ENCODE results near the gene CA10. TPM values are rescaled to one million over a fixed set of nuclear protein-coding genes. Genes with fewer than 3 reads are reported as not detected.

Gene CA10
- total and polyA plus RNA-seq, 9 of the 15 experiments (the other 6 are each of a cell fraction or from before 2014, with no cell fraction given) = not detected

DNA sequence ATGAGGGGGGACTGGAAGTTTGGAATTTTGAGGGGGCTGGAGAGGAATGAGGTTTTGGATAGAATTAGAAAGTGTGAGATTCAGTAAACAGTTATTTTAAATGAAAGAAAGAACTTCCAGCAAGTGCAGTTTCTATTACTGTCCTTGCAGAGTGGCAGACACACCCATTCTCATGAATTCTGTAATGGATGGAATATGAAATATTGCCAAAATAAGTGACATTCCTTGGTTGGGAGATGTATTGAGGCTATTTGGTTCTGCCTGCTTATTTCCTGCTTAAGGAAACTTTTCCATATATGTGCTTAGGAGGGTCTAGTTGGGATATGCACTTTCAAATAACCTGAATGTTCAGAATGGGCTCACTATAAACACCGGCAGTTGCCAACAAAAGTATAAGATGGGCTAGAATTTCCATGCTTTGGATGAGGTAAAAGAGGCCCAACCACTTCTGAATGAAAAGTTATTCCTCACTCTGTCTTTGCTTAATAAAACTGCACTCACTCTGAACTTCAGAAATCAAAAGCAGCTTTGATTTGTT, 434.4 kb downstream of the CA10 start:
- Histone ChIP-seq H3K4me2 (ENCODE audit: insufficient read depth, low read length) (no peak overlapping the region), H3K9me3 (replicated peaks; ENCODE audit: control insufficient read depth, insufficient read depth, low read depth, low read length) (no peaks in the 10 kb centered on the region), H3K79me2 (ENCODE audit: control insufficient read depth, insufficient read depth, low read length) (no peaks in the 10 kb centered on the region), H3K36me3 (ENCODE audit: control insufficient read depth, insufficient read depth, low read length) (no peaks in the 10 kb centered on the region), H3K4me1 (replicated peaks in 1 of 2; ENCODE audit: control insufficient read depth in 2 of 2, insufficient read depth in 2 of 2, low read length in 2 of 2) (no peaks in the 10 kb centered on the region), H3K9ac (ENCODE audit: insufficient read depth in 1 of 2, low read depth in 2 of 2, low read length in 2 of 2) (no peak overlapping the region), H3K27ac (ENCODE audit: extremely low read depth, low read depth, low read length) (no peak overlapping the region), H3K27me3 (ENCODE audit: control insufficient read depth in 2 of 2, insufficient read depth in 2 of 2, low read length in 2 of 2) (no peaks in the 10 kb centered on the region), H3K9me1 (ENCODE audit: control insufficient read depth, insufficient read depth, low read length) (no peaks in the 10 kb centered on the region), H3K4me3 (no peak overlapping the region), H4K20me1 (replicated peaks; ENCODE audit: control insufficient read depth, insufficient read depth, low read length) (no peaks in the 10 kb centered on the region), H2AFZ (ENCODE audit: low read depth, low read length) (no peak overlapping the region)
- DNase-seq (ENCODE audit: extremely low read depth in 1 of 4, low spot score in 3 of 4) (no peak), ATAC-seq (no peak), FAIRE-seq (no peak)
- intact Hi-C loops (cut with micrococcal nuclease) = no loop called here
- 0% methylated on average over 1 of the region's 1 CpG for whole genome bisulfite sequencing (ENCODE audit: insufficient coverage, low coverage, missing lambda C conversion rate)
- in situ Hi-C loops (cut with MboI) = no loop called here
- ChIA-PET POLR2A (interaction anchor here (0.7 kb wide), 1 partner anchor 830 kb away, joined by 3 read pairs; no protein-coding TSS in a partner anchor), CTCF (ENCODE audit: low intra/inter-chr PET ratio) (no interaction called here)
- no TSS peak for BruUV-seq (replicated peaks)
- no peak for TF ChIP-seq RBM17 (IDR thresholded peaks at IDR 0.05; ENCODE audit: borderline replicate concordance, low read depth, low read length)
- TF ChIP-seq, protein P1, sequence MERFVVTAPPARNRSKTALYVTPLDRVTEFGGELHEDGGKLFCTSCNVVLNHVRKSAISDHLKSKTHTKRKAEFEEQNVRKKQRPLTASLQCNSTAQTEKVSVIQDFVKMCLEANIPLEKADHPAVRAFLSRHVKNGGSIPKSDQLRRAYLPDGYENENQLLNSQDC (CRISPR knock-in tag; IDR thresholded peaks at IDR 0.05) = no peak
- no peak for TF ChIP-seq ZNF41 (CRISPR knock-in tag; conservative IDR thresholded peaks at IDR 0.05)
- TF ChIP-seq ZNF766 (CRISPR knock-in tag; conservative IDR thresholded peaks at IDR 0.05) = no peak
- TF ChIP-seq, protein P2, sequence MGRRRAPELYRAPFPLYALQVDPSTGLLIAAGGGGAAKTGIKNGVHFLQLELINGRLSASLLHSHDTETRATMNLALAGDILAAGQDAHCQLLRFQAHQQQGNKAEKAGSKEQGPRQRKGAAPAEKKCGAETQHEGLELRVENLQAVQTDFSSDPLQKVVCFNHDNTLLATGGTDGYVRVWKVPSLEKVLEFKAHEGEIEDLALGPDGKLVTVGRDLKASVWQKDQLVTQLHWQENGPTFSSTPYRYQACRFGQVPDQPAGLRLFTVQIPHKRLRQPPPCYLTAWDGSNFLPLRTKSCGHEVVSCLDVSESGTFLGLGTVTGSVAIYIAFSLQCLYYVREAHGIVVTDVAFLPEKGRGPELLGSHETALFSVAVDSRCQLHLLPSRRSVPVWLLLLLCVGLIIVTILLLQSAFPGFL (CRISPR knock-in tag; IDR thresholded peaks at IDR 0.05) = no peak
- no peak for TF ChIP-seq CHCHD3 (CRISPR knock-in tag; IDR thresholded peaks at IDR 0.05)
- TF ChIP-seq TAF1 (IDR thresholded peaks at IDR 0.05; ENCODE audit: control insufficient read depth, extremely low read depth, insufficient read depth, low read length, severe bottlenecking) = no peak
- TF ChIP-seq, protein P3, sequence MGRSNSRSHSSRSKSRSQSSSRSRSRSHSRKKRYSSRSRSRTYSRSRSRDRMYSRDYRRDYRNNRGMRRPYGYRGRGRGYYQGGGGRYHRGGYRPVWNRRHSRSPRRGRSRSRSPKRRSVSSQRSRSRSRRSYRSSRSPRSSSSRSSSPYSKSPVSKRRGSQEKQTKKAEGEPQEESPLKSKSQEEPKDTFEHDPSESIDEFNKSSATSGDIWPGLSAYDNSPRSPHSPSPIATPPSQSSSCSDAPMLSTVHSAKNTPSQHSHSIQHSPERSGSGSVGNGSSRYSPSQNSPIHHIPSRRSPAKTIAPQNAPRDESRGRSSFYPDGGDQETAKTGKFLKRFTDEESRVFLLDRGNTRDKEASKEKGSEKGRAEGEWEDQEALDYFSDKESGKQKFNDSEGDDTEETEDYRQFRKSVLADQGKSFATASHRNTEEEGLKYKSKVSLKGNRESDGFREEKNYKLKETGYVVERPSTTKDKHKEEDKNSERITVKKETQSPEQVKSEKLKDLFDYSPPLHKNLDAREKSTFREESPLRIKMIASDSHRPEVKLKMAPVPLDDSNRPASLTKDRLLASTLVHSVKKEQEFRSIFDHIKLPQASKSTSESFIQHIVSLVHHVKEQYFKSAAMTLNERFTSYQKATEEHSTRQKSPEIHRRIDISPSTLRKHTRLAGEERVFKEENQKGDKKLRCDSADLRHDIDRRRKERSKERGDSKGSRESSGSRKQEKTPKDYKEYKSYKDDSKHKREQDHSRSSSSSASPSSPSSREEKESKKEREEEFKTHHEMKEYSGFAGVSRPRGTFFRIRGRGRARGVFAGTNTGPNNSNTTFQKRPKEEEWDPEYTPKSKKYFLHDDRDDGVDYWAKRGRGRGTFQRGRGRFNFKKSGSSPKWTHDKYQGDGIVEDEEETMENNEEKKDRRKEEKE (IDR thresholded peaks at IDR 0.05; ENCODE audit: borderline replicate concordance in 1 of 2, control insufficient read depth in 1 of 2, low read depth in 2 of 2, low read length in 1 of 2) = no peak
- TF ChIP-seq ILK (tag; IDR thresholded peaks at IDR 0.05; ENCODE audit: borderline replicate concordance, low read depth) = no peak
- no peak for TF ChIP-seq TARDBP (IDR thresholded peaks at IDR 0.05)
- no peak for TF ChIP-seq RNF2 (IDR thresholded peaks at IDR 0.05)
- TF ChIP-seq TEAD1 (CRISPR knock-in tag; IDR thresholded peaks at IDR 0.05) = no peak
- TF ChIP-seq ZNF57 (CRISPR knock-in tag; IDR thresholded peaks at IDR 0.05) = no peak
- TF ChIP-seq MEF2A (IDR thresholded peaks at IDR 0.05; ENCODE audit: control insufficient read depth, low read depth, low read length) = no peak
- TF ChIP-seq, protein P4, sequence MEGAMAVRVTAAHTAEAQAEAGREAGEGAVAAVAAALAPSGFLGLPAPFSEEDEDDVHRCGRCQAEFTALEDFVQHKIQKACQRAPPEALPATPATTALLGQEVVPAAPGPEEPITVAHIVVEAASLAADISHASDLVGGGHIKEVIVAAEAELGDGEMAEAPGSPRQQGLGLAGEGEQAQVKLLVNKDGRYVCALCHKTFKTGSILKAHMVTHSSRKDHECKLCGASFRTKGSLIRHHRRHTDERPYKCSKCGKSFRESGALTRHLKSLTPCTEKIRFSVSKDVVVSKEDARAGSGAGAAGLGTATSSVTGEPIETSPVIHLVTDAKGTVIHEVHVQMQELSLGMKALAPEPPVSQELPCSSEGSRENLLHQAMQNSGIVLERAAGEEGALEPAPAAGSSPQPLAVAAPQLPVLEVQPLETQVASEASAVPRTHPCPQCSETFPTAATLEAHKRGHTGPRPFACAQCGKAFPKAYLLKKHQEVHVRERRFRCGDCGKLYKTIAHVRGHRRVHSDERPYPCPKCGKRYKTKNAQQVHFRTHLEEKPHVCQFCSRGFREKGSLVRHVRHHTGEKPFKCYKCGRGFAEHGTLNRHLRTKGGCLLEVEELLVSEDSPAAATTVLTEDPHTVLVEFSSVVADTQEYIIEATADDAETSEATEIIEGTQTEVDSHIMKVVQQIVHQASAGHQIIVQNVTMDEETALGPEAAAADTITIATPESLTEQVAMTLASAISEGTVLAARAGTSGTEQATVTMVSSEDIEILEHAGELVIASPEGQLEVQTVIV (CRISPR knock-in tag; IDR thresholded peaks at IDR 0.05; ENCODE audit: borderline replicate concordance) = no peak

Measured in K562 (cell line).